PC-9 (cell line): Measurements from ENCODE around the gene TMCC1.

Experiments
- EZH2 ChIP-seq: fragments of 200-600 bp; sonication (generic); IDR thresholded peaks from 2 replicates; pipeline ENCODE4 v1.8.0; 2017; ENCODE audit warnings: antibody characterized with exemption, low read depth
- TF ChIP-seq, protein P1 (sequence below): fragments of 200-600 bp; sonication (generic); conservative IDR thresholded peaks from 2 replicates; pipeline ENCODE4 v1.6.1; 2017; ENCODE audit warnings: mixed run types, antibody characterized with exemption, mild to moderate bottlenecking, moderate library complexity

DNA sequence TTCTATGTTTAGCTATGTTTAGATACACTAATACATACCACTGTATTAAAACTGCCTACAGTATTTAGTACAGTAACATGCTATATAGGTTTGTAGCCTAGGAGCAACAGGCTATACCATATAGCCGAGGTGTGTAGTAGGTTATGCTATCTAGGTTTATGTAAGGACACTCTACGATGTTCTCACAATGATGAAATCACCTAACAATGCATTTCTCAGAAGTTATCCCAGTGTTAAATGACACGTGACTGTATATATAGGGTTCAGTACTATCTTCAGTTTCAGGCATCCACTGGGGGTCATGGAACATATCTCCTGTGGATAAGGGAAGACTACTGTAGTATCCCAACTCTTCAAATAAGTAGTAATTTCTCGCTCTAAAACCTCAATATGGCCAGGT lies 97.4 kb downstream of the TMCC1 start:
- TF ChIP-seq, protein P1, sequence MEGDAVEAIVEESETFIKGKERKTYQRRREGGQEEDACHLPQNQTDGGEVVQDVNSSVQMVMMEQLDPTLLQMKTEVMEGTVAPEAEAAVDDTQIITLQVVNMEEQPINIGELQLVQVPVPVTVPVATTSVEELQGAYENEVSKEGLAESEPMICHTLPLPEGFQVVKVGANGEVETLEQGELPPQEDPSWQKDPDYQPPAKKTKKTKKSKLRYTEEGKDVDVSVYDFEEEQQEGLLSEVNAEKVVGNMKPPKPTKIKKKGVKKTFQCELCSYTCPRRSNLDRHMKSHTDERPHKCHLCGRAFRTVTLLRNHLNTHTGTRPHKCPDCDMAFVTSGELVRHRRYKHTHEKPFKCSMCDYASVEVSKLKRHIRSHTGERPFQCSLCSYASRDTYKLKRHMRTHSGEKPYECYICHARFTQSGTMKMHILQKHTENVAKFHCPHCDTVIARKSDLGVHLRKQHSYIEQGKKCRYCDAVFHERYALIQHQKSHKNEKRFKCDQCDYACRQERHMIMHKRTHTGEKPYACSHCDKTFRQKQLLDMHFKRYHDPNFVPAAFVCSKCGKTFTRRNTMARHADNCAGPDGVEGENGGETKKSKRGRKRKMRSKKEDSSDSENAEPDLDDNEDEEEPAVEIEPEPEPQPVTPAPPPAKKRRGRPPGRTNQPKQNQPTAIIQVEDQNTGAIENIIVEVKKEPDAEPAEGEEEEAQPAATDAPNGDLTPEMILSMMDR, result no peak
- no peak for TF ChIP-seq EZH2
